Small intestine (tissue), 7 donors: ENCODE data around the gene MAP7. TPM values are rescaled to one million over a fixed set of nuclear protein-coding genes. Genes with fewer than 3 reads are reported as not detected.

ENCODE experiments used
- DNase-seq, 2 donors: peaks; one replicate each; pipeline versions ENCODE4 v3.0.0 to v3.0.0-alpha.2; 2013
- FAIRE-seq: peaks from 2 replicates; lab custom pipeline; 2012; peaks lifted over from hg19 to GRCh38; lab: Jason Lieb, UNC
- H3K27ac ChIP-seq, 3 donors: one replicate each; pipeline ENCODE4 v1.5.1; 2013; ENCODE audit warnings: low read length in 2 of 3, mild to moderate bottlenecking in 2 of 3, control low read depth in 1 of 3, inconsistent platforms in 1 of 3, low read depth in 1 of 3, moderate library complexity in 1 of 3
- H3K27me3 ChIP-seq, 3 donors: one replicate each; pipeline ENCODE4 v1.6.1; 2013; ENCODE audit warnings: low read length in 3 of 3, inconsistent platforms in 1 of 3; ENCODE audit not compliant: control insufficient read depth in 3 of 3, insufficient read depth in 3 of 3
- H3K36me3 ChIP-seq, 3 donors: one replicate each; pipeline ENCODE4 v1.6.1; 2013; ENCODE audit warnings: low read length in 3 of 3, inconsistent platforms in 1 of 3, low read depth in 1 of 3, mild to moderate bottlenecking in 1 of 3, moderate library complexity in 1 of 3; ENCODE audit not compliant: control insufficient read depth in 3 of 3, insufficient read depth in 2 of 3
- H3K4me1 ChIP-seq, 3 donors: one replicate each; pipeline ENCODE4 v1.6.1; 2013; ENCODE audit warnings: low read length in 2 of 3, inconsistent platforms in 1 of 3, low read depth in 1 of 3, mild to moderate bottlenecking in 1 of 3, moderate library complexity in 1 of 3; ENCODE audit not compliant: control insufficient read depth in 3 of 3, insufficient read depth in 2 of 3
- H3K4me3 ChIP-seq, 3 donors: one replicate each; pipeline ENCODE4 v1.5.1; 2013; ENCODE audit warnings: low read length in 3 of 3, control low read depth in 1 of 3, inconsistent platforms in 1 of 3, low read depth in 1 of 3, mild to moderate bottlenecking in 1 of 3, moderate library complexity in 1 of 3
- H3K9me3 ChIP-seq, 2 donors: one replicate each; pipeline ENCODE4 v1.6.1; 2013; ENCODE audit warnings: low read depth in 1 of 2, low read length in 1 of 2; ENCODE audit not compliant: control insufficient read depth in 2 of 2, insufficient read depth in 1 of 2
- WGBS, 3 donors: extraction: QIAGEN DNeasy Blood & Tissue Kit; methylation state at CpG; one replicate each; pipeline ENCODE4 v1.1.7; 2013; 5-methylcytosine and 5-hydroxymethylcytosine counted together
- polyA plus RNA-seq, 4 donors: library from polyadenylated mRNA; stranded (reverse) in 3 of 4; unstranded in 1 of 4; fragments of 200-250 nt in 3 of 4; fragments of 120-200 nt in 1 of 4; gene quantifications; one replicate each; pipeline versions ENCODE4 v1.2.1 to v1.2.3, GENCODE V29; 2013
- donor health status: healthy with polysubstance abuse.
- donor health status: control.
- donor health status: control.
- donor health status: Bipolar disorder and iron deficiency.
- donor health status: healthy.

The MAP7 gene
- polyA plus RNA-seq, 4 donors = 18.3 to 45.6 (median 21.4) TPM

DNA sequence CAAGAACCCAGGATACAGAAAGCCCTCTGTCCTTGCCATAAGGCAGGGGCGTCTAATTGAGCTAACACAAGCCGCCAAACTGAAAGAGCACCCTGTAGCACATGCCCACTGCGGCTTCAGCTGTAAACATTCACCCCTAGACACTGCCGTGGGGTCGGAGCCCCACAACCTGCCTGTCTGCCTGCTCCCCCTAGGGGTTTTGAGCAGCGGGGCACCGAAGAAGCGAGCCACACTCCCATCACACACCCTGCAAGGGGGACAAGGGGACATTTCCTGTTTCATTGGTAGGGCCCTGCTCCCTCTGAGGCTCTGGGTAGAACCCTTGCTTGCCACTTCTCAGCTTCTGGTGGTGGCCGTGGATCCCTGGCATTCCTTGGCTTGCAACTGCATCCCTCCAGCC, 215.4 kb downstream of the MAP7 start:
- Histone ChIP-seq H3K4me1 (no peaks in the 10 kb centered on the region), H3K36me3 (peaks cover 0 to 2% (median 0%) of the 10 kb centered on the region in 3 donors), H3K4me3 (no peak overlapping the region), H3K27me3 (no peaks in the 10 kb centered on the region), H3K9me3 (no peaks in the 10 kb centered on the region), H3K27ac (no peak overlapping the region)
- no peak for FAIRE-seq
- 72 to 78% (median 74%) methylated on average over 8 to 9 of the region's 9 CpGs for WGBS, 3 donors
- no peak for DNase-seq

- Histone ChIP-seq H3K27ac (no peak overlapping the region), H3K27me3 (no peaks in the 10 kb centered on the region), H3K4me3 (no peak overlapping the region), H3K4me1 (no peaks in the 10 kb centered on the region), H3K9me3 (no peaks in the 10 kb centered on the region), H3K36me3 (peaks cover 0 to 2% (median 0%) of the 10 kb centered on the region in 3 donors)
- DNase-seq (no peak), FAIRE-seq (no peak)
- WGBS, 3 donors = 80 to 87% (median 86%) methylated on average over 13 of the region's 13 CpGs
These were observed 215.8 kb downstream of the MAP7 start for GRCh38 chr6:136334465-136334846.

GRCh38 chr6:136333824-136334464, 216.3 kb downstream of the MAP7 start:
- H3K4me3 ChIP-seq = no peak overlapping the region
- no peaks in the 10 kb centered on the region for H3K27me3 ChIP-seq
- FAIRE-seq (no peak), DNase-seq (peak in 1 of 2 donors; percentile 13)
- no peak overlapping the region for H3K27ac ChIP-seq
- 64 to 85% (median 69%) methylated on average over 11 of the region's 11 CpGs for WGBS, 3 donors
- H3K4me1 ChIP-seq = no peaks in the 10 kb centered on the region
- H3K9me3 ChIP-seq = no peaks in the 10 kb centered on the region
- H3K36me3 ChIP-seq = peaks cover 0 to 2% (median 0%) of the 10 kb centered on the region in 3 donors

DNA sequence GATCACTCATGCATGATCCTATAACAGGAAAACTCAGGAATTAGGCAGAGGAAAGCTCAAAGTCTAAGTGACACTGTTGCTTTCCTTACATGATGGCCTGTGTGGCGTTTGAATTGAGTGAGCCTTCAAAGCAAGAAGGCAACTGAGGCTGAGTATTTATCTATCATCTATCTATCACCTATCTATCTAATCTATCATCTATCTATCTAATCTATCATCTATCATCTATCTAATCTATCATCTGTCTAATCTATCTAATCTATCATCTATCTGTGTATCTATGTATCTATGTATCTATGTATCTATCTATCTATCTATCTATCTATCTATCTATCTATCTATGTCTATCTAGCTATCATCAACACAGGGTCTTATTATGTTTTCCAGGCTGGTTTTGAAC, 218.8 kb downstream of the MAP7 start:
- no peaks in the 10 kb centered on the region for H3K4me1 ChIP-seq
- H3K27ac ChIP-seq = no peak overlapping the region
- DNase-seq = no peak
- 60 to 85% (median 68%) methylated on average over 1 of the region's 1 CpG for WGBS, 3 donors
- no peak for FAIRE-seq
- no peaks in the 10 kb centered on the region for H3K9me3 ChIP-seq
- H3K4me3 ChIP-seq = no peak overlapping the region
- H3K27me3 ChIP-seq = no peaks in the 10 kb centered on the region
- H3K36me3 ChIP-seq = peaks cover 0 to 2% (median 0%) of the 10 kb centered on the region in 3 donors

DNA sequence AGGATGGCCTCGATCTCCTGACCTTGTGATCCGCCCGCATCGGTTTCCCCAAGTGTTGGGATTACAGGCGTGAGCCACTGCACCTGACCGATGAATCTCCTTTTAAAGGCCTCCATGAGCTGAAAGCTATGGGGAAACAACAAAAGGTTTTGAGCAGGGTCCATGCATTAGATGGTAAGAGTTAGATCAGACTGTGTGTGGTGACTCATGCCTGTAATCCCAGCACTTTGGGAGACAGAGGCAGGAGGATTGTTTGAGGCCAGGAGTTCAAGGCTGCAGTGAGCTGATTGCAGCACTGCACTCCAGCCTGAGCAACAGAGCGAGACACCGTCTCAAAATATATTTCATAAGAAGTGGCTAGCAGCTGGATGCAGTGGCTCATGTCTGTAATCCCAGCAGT, 219.6 kb downstream of the MAP7 start:
- no peaks in the 10 kb centered on the region for H3K9me3 ChIP-seq
- peaks cover 0 to under 1% (median 0%) of the 10 kb centered on the region in 3 donors for H3K36me3 ChIP-seq
- no peak for FAIRE-seq
- DNase-seq = no peak
- 95 to 97% (median 96%) methylated on average over 8 of the region's 8 CpGs for WGBS, 3 donors
- no peak overlapping the region for H3K27ac ChIP-seq
- no peaks in the 10 kb centered on the region for H3K27me3 ChIP-seq
- H3K4me1 ChIP-seq = no peaks in the 10 kb centered on the region
- no peak overlapping the region for H3K4me3 ChIP-seq

- FAIRE-seq (no peak), DNase-seq (peak in 1 of 2 donors; percentile 22)
- 56 to 60% (median 58%) methylated on average over 8 of the region's 8 CpGs for WGBS, 3 donors
- H3K4me1 ChIP-seq = no peaks in the 10 kb centered on the region
- H3K36me3 ChIP-seq = no peaks in the 10 kb centered on the region
- no peaks in the 10 kb centered on the region for H3K27me3 ChIP-seq
- no peak overlapping the region for H3K4me3 ChIP-seq
- H3K9me3 ChIP-seq = no peaks in the 10 kb centered on the region
- peak overlapping the region in 1 of 3 donors; percentile 38 for H3K27ac ChIP-seq
These were observed 224.1 kb downstream of the MAP7 start for GRCh38 chr6:136326038-136326553.

- Histone ChIP-seq H3K27me3 (no peaks in the 10 kb centered on the region), H3K27ac (peak overlapping the region in 1 of 3 donors; percentile 11), H3K9me3 (no peaks in the 10 kb centered on the region), H3K4me1 (no peaks in the 10 kb centered on the region), H3K36me3 (no peaks in the 10 kb centered on the region), H3K4me3 (no peak overlapping the region)
- 83 to 89% (median 84%) methylated on average over 10 of the region's 10 CpGs for WGBS, 3 donors
- DNase-seq = no peak
- FAIRE-seq = no peak
These were observed 225.4 kb downstream of the MAP7 start for GRCh38 chr6:136324686-136325380.

- DNase-seq (no peak), FAIRE-seq (no peak)
- no peaks in the 10 kb centered on the region for H3K9me3 ChIP-seq
- H3K4me3 ChIP-seq = no peak overlapping the region
- WGBS, 3 donors = 75 to 81% (median 77%) methylated on average over 10 of the region's 10 CpGs
- no peaks in the 10 kb centered on the region for H3K36me3 ChIP-seq
- H3K27ac ChIP-seq = no peak overlapping the region
- no peaks in the 10 kb centered on the region for H3K27me3 ChIP-seq
- no peaks in the 10 kb centered on the region for H3K4me1 ChIP-seq
These were observed 226.7 kb downstream of the MAP7 start for GRCh38 chr6:136323431-136324112.
